Endothelial cell of hepatic sinusoid (primary cell): ENCODE measurements around the gene TSC22D2.

ENCODE experiments used
- in situ Hi-C: cut with HindIII; loops from 2 replicates; pipeline ENCODE4 v1.10.0; 2017; ENCODE audit warnings: low sequenced_read_pairs

TSC22D2 gene

DNA sequence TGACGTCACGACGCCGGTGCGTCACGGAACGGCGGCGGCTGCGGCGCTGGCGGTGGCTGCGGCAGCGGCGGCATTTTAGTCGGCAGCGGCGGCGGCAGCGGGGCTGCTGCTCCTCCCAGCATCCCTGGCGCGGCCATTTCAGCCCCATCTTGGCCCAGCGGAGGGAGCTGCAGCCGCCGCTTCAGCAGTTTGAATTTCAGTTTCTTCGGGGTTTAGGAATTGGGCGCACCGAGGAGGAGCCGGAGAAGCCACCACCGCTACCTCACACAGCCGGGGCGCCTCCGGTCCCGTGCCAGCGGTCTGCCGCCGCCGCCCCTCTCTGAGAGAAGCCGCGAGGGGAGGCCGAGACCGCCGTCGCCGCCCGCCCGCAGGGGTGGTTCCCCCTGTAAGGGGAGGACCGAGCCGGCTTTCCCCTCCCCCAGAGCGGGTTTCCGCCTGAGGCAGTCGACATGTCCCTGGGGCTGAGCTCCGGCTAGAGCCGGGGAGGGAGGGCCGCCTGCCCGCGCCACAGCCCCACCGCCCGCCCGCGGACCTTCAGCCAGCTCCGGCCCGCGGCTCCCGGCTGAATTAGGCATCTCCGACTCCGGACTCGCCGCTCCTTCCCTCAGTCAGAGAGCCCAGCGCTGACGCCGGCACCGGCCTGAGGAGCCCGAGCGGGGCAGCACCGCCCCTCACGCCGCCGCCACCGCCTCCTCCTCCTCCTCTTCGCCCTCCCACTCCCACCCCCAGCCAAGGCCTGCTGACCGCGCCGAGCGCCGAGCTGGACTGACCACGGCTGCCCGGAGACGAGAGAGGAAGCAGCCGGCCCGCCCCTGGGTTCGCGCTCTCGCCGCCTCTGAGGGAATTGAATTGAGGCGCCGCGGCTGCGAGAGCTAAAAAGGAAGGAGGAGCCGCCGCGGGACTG lies at the start of gene TSC22D2:
Gene TSC22D2 (plus strand): TSS at position 78 of the 904 bp plus-strand sequence. CDS start 1,053 bp downstream, outside the sequence.
- in situ Hi-C loops: loop anchor here (5.0 kb wide), 1 partner anchor 56 kb away; no protein-coding TSS in a partner anchor

DNA sequence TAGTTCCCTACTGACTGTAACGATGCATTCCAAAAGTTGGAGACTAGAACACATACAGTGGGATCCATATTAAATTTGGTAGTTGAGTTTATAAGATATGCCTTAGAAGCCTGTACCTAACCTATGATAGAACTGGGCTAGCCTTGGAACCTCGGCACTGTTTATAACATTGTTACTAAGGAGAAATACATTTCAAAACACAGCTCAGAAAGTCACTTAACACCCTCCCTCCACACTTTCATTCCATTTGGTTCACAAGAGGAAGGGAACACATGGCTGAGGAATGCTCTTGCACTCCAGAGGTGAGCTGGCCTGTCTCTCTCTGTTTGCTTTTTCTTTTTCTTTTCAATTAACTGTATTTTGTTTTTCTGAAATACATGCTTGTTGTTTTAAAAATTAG lies 48.7 kb upstream of the TSC22D2 start:
- in situ Hi-C loops: no loop called here

DNA sequence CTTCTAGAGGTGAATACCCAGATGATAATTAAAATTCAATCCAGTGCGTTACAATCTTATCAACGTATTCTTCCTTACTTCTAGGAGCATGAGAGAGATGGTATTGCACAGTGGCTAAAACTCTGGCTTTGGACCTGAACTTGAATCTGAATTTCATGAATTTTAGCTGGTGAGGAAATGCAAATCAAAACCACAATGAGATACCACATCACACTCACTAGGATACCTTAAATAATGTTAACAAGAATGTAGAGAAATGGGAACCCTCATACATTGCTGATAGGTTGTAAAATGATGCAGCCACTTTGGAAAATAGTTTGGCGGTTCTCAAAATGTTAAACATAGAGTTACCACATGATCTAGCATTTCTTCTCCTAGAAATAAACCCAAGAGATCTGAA lies 47.1 kb upstream of the TSC22D2 start:
- in situ Hi-C loops: no loop called here

DNA sequence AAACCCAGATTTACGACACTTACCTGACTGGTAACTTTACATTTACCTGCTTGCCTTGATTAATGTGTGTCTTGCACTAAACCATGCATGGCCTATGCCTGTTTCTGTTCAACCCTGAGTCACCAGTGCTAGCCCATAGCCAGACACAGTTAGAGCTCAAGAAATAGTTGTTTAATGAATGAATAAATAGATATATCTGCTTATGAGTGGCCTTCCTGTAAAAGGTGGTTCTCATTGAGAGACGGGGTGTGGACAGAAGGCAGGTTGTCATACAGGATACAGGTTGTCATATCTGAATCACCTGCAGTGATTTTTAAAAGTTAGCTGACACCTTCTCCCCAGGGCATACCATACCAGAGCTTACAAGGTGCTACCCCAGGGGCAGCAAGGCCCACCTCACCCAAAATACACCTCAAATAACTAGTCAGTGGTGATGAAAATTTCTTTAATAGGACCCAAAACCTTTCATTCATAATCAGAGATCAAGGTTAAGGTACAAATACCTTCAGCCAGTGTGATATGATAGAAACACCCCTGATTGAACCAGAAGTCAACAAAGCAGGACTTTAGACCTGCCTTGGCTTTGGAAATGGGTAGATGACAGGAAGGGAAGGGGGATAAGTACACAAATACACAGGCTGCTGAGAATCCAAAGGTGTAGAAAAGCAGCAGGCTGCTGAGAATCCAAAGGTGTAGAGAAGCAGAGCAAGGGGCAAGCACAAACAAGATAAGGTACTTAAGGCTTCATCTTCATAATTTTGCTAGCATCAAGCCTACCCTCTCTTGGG lies 45.4 kb upstream of the TSC22D2 start:
- in situ Hi-C loops: no loop called here

DNA sequence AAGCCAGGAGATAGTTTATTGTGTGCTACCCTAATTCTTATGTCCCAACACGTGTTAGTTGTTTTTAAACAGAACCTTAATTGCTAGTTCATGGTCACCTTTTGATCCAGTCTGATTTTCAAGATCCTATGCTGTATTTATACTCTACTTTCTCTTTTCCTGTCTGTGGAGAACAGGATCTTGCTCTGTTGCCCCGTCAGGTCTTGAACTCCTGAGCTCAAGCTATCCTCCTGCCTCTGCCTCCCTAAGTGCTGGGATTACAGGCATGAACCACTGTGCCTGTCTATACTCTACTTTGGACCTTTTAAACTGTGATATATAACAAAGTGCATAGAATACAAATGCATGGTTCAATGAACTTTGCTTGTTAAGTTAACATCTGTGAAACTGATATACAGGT lies 44.7 kb upstream of the TSC22D2 start:
- in situ Hi-C loops: no loop called here

DNA sequence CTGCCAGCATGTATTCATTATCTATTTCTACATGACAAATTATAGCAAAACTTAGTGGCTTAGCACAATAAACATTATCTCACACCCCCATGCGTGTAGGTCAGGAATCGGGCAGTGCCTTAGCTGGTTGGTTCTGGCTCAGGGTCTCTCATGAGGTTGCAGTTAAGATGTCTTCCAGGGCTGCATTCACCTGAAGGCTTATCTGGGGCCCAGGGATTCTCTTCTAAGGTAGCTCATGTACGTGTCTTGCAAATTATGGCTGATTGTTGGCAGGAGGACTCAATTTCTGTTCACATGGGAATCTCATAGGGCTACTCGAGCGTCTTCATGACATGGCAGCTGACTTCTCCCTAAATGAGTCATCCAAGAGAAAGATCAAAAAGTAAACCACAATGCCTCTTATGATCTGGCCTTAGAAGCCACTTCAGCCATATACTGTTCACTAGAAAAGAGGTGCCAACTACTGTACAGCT lies 42.9 kb upstream of the TSC22D2 start:
- in situ Hi-C loops: no loop called here

DNA sequence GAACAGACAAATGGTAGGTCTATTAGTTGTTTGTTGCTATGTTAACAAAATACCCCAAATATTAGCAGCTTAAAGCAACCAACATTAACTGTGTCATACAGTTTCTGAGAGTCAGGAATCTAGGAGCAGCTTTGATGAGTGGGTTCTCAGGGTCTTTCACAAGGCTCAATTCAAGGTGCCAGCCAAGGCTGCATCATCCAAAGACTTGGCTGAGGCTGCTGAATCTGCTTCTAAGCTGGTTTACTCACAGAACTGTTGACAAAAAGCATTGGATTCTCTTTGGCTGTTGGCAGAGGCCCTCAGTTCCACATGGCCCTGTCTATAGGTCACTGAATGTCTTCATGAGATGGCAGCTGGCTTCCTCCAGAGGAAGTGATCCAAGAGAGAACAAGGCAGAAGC lies 40.3 kb upstream of the TSC22D2 start:
- in situ Hi-C loops: no loop called here

DNA sequence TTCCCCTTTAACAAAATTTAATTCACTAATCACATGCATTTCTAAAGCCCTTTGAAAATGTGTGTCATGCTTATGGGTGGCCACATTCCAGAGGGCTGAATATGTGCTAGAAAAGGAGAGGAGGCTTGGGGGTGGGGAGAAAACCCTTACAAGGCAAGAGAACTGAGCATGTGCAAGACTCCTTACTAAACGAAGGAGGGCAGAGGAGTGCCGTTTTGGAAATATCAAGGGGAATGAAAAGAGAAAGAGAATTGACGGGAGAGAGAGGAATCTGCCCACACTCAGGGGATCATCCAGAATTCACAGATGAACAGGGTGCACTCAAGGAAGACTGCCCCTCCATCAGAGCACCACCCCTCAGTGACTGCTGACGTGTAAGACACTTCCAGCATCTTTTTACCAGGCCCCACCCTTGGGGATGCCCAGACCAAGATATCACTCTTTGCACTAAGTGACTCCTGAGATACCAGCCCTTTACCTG lies 37.9 kb upstream of the TSC22D2 start:
- in situ Hi-C loops: no loop called here

DNA sequence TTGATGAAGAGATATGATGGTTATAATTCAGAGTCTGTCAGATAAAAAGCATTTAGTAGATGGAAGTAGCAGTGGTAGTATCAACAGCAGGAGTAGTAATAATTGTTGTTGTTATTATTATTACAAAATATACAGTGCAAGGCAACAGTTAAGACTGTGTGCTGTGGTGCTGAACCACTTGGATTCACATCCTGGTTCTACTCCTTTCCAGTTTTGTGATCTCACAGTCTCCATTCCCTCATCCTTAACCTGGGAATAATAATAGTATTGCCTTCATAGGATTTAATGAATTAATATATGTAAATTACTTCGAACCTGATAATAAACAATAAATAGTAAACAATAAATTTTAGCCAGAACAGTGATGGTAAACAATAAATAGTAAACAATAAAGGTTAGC lies 37.1 kb upstream of the TSC22D2 start:
- in situ Hi-C loops: no loop called here

DNA sequence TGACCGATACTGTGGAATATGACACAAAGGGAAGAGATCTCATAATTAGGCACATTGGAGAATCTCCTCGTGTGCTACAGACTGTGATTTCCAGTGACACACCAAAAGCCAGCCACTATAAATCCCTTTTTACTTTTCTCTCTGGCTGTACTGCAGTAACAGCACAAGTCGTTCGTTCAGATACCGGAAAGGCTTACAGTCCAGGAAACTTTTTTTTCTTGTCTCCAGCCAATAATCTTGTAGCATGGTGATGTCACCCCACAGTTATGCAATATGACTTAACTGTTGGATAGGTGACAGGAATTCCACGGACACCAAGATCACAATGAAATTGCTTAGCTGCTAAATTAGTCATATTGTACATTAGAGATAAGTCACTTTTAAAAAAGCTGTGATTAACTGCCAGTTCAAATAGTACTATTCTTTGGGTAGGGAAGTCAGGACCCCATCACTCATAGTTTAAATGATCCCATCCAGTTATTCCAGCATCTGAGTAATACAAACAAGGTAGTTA lies 36.3 kb upstream of the TSC22D2 start:
- in situ Hi-C loops: no loop called here

DNA sequence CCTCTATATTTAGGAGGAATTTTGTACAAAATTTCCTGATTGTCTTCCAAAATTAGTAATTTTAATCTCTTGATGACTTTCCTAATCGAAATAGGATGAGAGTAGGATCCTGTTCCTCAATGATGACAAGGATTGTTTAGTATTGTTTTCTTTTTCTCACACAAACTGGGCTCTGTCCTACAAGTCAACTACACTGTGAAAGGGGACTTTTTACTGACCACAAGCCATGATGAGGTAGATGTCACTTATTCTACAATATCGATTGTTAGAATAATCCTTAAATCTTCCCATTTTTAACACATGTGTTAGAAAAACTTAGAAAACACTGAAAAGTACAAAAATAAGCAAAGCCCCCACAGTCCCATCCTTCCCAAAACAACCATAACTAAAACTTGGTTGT lies 35.8 kb upstream of the TSC22D2 start:
- in situ Hi-C loops: no loop called here

DNA sequence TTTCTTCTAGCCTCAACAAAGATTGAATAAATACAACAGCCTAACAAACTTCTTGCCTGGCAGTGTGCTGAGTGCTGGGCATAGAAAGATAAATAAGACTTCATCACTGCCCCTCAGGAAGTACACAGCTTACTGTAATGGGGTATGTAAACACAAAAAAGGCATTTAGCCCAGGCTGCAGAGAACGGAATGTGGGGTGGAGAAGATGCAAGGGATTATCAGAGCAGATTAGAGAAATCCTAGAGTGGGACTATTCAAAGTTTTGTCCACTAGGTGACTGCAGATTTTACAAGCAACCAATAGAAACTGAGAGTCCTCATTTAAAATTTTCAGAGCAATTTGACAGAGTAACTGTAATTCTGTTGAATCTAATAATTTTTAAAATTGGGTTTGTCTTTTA lies 35.4 kb upstream of the TSC22D2 start:
- in situ Hi-C loops: no loop called here

DNA sequence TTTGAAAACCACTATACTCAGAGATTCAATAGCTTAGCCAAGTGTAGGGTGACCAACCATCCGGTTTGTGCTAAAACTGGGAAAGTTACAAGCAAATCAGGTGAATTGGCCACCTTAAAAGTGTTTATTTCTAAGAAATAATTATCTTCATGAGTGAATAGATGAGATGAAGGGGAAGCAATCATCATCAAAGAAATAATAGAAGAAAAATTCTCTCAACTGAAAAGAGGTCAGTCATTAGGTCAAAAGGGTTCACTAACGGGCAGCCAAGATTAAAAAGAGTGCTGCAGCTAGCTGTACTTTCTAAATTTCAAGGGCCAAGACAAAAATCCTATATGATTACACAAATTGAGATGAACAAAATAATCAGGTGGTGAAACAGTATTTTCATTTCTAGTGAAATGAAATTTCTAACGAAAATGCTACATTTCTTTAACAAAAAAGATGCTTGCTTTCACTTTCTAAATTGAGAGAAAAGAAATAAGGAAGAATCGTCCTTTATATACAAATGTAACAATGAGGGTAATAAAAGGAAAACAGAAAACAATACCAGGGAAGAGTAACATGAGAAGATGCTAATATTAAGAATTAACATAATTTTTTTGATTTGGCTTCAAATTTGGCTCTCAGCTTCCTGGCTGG lies 34.7 kb upstream of the TSC22D2 start:
- in situ Hi-C loops: no loop called here

DNA sequence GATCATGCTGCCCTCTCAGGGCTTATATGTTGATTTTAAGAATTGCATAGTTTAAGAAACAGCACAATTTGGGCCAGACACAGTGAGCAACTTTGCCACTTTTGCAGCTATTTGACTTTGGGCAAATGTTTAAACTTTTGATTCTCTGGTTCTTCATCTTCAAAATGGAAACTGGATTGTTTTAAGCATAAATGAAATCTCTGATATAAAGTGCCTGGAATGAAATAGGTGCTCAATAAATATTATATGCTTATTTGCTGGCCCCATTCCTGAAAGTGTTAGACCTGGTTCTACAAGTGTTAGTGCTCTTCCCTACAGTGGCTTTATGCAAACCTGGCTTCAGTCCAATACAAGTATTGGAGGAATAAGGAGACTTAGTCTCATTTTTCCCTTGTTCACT lies 33.1 kb upstream of the TSC22D2 start:
- in situ Hi-C loops: no loop called here

DNA sequence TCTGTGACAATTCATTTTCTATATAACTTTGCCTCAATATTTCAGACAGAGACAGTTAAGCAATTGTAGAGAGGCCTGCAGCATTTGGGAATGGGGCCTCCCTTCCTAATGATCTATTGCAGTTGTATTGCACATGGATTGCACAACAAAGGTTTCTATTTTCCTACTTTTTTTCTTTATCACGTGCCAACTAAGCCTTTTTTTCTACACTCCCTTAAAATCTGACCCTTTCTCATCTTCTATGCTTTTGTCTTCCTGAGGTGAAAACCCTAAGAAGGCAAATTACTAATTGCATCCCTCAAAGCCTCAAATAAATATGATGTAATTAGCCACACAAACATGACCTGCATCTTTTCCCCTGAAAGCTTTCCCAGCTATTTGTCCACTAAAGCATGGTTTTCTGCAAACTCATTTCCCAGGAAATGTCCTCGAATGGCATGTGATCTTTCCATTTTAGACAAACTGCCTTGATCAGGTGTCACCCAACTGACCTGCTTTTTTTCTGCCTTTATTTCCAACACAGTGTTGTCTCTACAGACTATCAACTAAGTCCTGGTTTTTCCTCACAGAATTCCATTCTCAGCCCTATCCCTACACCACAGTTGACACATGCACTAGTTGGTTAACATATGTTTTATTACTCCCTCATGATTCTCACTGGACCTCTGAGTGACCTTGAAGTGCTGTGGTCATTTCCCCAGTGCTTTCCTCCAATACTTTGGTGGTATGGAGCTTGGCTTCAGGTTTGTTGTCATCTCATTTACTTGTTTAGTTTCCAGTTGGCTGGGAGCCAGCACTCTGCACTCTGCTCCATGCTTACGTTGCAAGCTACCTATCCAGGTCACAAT lies 31.9 kb upstream of the TSC22D2 start:
- in situ Hi-C loops: no loop called here

DNA sequence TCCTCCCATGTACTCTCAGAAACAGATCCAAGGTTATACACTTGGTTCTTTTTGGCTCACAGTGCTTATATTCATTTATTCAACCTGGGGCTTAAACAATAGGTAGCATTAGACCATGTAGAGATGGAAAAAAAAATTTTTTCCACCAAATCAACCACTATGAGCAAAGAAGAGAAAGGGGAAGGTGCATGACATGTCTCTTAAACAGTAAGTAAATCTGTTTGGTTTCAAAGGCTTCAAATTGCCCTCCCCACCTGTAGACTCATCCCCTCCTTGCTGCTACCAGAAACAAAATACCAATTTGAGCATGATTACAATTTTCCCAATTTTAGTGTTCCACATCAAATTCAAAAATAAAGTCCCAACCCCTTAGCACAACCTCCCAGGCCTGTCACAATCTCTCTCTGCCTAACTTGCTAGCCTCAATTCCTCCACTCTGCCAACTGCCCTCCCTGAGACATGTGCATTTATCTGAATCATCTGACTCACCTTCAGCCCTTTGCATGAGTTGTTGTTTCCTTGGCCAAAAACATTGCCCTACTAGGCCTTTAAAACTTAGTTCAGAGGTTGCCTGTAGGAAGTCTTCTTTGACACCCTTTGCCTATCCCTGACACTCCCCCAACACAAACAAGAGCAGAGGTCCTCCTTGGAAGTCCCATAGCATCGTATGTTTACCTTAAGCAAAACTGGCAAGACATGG lies 30.3 kb upstream of the TSC22D2 start:
- in situ Hi-C loops: no loop called here

DNA sequence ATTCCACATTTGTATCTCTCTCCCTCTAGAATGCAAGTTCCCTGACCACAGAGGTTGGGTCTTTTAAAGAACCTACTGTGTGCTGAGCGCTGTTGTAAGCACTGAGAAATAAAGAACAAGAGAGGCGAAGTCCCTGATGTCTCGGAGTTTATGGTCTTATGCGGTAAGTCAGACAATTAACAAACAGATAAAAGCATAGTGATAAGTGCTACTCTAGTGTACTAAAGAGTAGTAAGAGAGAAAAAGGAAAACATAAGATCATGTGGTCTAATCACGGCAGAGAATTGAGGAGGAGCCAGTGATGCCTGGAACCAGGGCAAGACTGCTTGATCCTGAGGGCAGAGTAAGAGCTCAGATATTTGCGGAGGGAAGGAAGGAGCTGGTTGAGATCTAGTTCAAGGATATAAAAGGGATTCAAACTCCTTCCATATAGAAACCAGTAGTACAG lies 29.8 kb upstream of the TSC22D2 start:
- in situ Hi-C loops: no loop called here

DNA sequence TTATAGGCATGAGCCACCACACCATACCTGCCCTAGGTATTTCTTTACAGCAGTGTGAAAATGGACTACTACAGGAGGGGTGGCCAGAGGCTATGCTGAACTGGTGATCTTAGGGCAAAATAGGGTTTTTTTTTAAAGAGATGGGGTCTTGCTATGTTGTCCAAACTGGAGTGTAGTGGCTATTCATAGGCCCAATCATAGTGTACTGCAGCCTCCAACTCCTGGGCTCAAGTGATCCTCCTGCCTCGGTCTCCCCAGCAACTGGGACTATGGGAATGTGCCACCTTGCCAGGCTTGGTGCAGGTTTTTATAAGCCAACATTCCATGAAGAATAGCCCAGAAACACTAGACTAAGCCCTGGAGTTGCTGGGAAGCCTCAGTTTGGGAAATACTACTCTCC lies 28.6 kb upstream of the TSC22D2 start:
- in situ Hi-C loops: no loop called here
